Mucosa of stomach (tissue), 1 donor: ENCODE data around the gene RUFY3.
"Not testable (repeated sequence)": the region's sequence is repeated elsewhere in the genome, so short reads cannot be mapped to it uniquely, and the experiment has no call there.

ENCODE experiments used
- H3K27me3 ChIP-seq: one replicate; pipeline ENCODE4 v1.7.0; 2013; ENCODE audit warnings: mild to moderate bottlenecking, low read length; ENCODE audit not compliant: control insufficient read depth, insufficient read depth
- H3K36me3 ChIP-seq: one replicate; pipeline ENCODE4 v1.7.0; 2013; ENCODE audit warnings: low read length; ENCODE audit not compliant: control insufficient read depth, insufficient read depth
- H3K4me1 ChIP-seq: one replicate; pipeline ENCODE4 v1.7.0; 2013; ENCODE audit warnings: mild to moderate bottlenecking, low read length; ENCODE audit not compliant: control insufficient read depth, insufficient read depth
- H3K4me3 ChIP-seq: one replicate; pipeline ENCODE4 v1.7.0; 2013; ENCODE audit warnings: low read length
- H3K9ac ChIP-seq: one replicate; pipeline ENCODE4 v1.7.0; 2013; ENCODE audit warnings: mild to moderate bottlenecking, low read length, moderate library complexity
- H3K9me3 ChIP-seq: one replicate; pipeline ENCODE4 v1.7.0; 2013; ENCODE audit warnings: mild to moderate bottlenecking, low read length, moderate library complexity; ENCODE audit not compliant: control insufficient read depth
- donor health status: Pancreatic carcinoma.

Gene RUFY3, protein sequence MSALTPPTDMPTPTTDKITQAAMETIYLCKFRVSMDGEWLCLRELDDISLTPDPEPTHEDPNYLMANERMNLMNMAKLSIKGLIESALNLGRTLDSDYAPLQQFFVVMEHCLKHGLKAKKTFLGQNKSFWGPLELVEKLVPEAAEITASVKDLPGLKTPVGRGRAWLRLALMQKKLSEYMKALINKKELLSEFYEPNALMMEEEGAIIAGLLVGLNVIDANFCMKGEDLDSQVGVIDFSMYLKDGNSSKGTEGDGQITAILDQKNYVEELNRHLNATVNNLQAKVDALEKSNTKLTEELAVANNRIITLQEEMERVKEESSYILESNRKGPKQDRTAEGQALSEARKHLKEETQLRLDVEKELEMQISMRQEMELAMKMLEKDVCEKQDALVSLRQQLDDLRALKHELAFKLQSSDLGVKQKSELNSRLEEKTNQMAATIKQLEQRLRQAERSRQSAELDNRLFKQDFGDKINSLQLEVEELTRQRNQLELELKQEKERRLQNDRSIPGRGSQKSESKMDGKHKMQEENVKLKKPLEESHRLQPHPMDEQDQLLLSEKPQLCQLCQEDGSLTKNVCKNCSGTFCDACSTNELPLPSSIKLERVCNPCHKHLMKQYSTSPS

DNA sequence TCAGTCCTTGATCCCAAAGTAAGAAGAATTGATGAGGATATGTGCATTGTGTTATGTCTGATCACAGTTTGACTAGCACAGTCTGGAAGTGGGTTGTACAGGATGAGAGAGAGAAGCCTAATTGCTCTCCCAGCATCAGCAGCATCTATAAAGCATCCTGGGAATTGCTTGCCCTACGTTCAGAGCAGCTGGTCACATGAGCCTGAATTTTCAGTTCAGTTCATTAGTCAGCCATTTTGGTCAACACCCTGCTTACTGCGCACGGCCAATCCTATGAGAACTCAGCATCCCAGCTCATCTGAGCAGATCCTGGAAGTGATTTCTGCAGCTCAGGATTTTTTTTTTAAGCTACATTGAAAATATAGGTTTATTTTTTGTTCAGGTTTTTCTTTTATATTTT is at the start of gene RUFY3:
RUFY3 (plus strand) TSS at position 218 of the 400 bp plus-strand sequence. CDS start 610 bp downstream, outside the sequence.
- Histone ChIP-seq H3K9ac (peak within 1 kb of the TSS; percentile 42), H3K36me3 (no peaks in the 10 kb centered on the region), H3K27me3 (no peaks in the 10 kb centered on the region), H3K4me3 (peak within 1 kb of the TSS; percentile 10), H3K9me3 (no peaks in the 10 kb centered on the region), H3K4me1 (no peaks in the 10 kb centered on the region)

DNA sequence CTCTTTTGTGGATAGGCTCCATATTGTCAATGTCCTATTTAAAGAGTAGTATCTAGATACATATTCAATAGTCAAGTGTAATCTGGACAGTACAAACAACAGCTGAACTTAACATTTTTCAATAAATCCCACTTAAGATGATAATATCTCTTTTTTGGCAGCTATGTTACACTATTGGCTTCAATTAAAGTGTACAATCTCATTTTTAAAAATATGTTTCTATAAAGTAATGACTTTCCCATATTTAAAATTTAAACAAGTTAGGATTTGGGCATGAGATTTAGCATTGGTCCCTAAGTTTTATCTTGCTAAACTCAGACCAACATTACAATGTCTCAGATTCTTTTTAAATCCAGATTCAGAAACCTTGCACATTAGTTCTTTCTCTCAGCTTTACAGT is 47.6 kb upstream of the RUFY3 start:
- no peak overlapping the region for H3K9ac ChIP-seq
- H3K4me3 ChIP-seq: no peak overlapping the region
- H3K27me3 ChIP-seq: no peaks in the 10 kb centered on the region
- no peaks in the 10 kb centered on the region for H3K4me1 ChIP-seq
- no peaks in the 10 kb centered on the region for H3K36me3 ChIP-seq
- no peaks in the 10 kb centered on the region for H3K9me3 ChIP-seq

DNA sequence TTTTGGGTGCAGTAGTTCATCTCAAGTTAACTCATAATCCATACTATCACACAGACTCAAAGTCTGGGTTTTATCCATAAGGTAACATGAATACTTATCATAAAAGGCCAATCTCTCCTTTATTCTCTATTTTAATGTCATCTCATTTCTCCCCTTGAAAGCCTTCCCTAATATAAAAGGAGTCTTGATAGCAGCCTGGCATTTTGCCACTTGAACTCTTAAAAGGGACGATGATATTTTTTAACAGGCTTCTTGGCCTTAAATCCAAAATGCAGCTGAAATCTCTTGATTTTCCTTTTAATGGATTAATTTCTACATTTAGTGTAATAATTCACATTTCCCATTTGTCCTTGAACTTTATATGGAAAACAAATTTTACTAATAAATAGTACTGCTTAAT is 47.0 kb upstream of the RUFY3 start:
- Histone ChIP-seq H3K36me3 (no peaks in the 10 kb centered on the region), H3K4me3 (no peak overlapping the region), H3K27me3 (no peaks in the 10 kb centered on the region), H3K4me1 (no peaks in the 10 kb centered on the region), H3K9ac (no peak overlapping the region), H3K9me3 (no peaks in the 10 kb centered on the region)

DNA sequence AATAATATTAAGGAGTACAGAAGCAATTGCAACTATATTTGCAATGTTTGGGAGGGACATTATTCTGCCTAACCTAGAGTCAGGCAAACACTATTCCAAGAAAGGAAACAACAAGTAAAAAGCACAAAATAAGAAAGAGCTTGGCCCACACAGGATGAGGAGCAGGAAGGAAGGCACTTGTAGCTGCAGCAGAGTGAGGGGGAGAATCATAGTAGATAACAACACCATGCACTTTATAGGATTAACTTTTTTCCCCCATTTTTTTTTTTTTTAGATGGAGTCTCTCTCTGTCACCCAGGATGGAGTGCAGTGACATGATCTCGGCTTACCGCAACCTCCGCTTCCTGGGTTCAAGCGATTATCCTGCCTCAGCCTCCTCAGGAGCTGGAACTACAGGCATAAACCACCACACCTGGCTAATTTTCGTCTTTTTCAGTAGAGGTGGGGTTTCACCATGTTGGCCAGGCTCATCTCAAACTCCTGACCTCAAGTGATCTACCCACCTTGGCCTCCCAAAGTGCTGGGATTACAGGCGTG is 45.1 kb upstream of the RUFY3 start:
- Histone ChIP-seq H3K4me1 (no peaks in the 10 kb centered on the region), H3K36me3 (no peaks in the 10 kb centered on the region), H3K9me3 (no peaks in the 10 kb centered on the region), H3K9ac (no peak overlapping the region), H3K4me3 (no peak overlapping the region), H3K27me3 (no peaks in the 10 kb centered on the region)

DNA sequence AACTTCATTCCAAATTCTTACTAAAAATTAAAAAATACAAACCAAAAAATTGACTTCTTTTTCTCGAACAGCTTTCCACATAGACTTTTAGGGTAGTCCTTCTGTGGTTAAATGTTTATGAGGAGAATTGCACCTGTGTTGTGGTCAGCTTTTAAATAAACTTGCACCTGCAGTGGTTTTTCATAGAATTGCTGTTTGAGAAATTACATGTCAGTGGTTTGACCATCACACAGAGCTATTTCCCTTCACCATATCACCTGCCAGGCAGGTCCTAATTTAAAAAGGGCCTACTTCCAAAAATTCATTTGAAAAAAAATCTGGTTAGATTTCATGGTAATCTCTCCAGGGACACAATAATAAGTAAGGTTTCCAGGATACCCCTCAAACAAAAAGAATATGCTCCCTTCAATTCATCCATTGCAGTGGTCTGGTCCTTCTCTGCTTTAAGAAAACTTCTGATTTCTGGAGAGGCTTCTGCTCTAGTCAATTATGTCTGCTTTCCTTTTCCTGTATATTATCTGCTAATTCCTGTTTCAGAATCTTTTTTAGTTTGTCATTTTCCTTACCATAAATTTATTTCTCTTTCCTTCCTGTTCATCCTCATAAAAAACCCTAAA is 43.3 kb upstream of the RUFY3 start:
- Histone ChIP-seq H3K9ac (no peak overlapping the region), H3K4me1 (no peaks in the 10 kb centered on the region)

DNA sequence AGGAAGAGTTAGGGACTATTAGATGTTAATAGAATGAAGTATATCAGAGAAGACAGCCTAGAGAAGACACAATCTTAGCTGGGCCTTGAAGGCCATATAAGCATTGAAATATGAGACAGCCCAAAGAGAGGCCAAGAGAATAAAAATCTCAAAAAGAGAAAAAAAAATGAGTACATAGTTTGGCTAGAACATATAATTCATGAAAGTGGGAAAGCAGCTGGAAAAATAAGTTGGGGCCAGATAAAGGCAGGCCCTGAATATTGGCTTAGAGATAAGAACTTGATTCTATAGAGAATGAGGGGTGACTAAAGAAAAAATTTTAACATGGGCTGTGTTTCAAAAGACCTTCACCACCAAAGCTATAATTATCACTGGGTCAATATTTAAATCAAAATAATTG is 40.8 kb upstream of the RUFY3 start:
- Histone ChIP-seq H3K4me1 (no peaks in the 10 kb centered on the region), H3K9ac (no peak overlapping the region), H3K9me3 (no peaks in the 10 kb centered on the region), H3K4me3 (no peak overlapping the region), H3K36me3 (no peaks in the 10 kb centered on the region), H3K27me3 (no peaks in the 10 kb centered on the region)

More for the DNA sequence above, 43.3 kb upstream of the RUFY3 start:
- no peaks in the 10 kb centered on the region for H3K36me3 ChIP-seq
- H3K27me3 ChIP-seq: no peaks in the 10 kb centered on the region
- H3K9me3 ChIP-seq: no peaks in the 10 kb centered on the region
- no peak overlapping the region for H3K4me3 ChIP-seq

DNA sequence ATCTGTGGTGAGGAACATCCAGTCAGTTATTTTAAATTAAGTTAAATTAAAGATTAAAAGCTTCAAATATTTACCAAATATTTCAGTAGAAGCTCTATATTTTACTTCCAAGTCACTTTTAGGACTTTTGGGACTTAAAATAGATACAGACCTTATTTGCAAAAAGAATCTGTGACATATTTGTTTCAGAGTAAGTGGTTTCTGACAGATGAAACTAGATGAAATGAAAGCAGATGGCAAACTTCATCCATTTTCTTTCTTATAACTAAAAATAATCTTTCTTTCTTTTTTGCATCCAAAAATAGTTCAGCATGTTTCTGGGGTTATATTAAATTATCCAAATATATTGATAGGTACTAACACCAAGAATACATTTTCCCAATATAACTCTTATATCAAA is 40.1 kb upstream of the RUFY3 start:
- H3K4me1 ChIP-seq: no peaks in the 10 kb centered on the region
- no peak overlapping the region for H3K9ac ChIP-seq
- H3K27me3 ChIP-seq: no peaks in the 10 kb centered on the region
- no peaks in the 10 kb centered on the region for H3K36me3 ChIP-seq
- no peak overlapping the region for H3K4me3 ChIP-seq
- no peaks in the 10 kb centered on the region for H3K9me3 ChIP-seq

DNA sequence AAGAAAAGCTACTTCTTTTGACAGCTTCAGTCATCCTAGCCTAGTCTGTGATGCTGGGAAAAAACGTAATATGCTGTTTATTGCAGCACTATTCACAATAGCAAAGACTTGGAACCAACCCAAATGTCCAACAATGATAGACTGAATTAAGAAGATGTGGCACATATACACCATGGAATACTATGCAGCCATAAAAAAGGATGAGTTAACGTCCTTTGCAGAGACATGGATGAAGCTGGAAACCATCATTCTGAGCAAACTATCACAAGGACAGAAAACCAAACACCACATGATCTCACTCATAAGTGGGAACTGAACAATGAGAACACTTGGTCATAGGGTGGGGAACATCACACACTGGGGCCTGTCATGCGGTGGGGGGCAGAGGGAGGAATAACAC is 39.6 kb upstream of the RUFY3 start:
- H3K9me3 ChIP-seq, H3K27me3 ChIP-seq, H3K36me3 ChIP-seq, H3K9ac ChIP-seq, H3K4me3 ChIP-seq, H3K4me1 ChIP-seq: not testable (repeated sequence)

DNA sequence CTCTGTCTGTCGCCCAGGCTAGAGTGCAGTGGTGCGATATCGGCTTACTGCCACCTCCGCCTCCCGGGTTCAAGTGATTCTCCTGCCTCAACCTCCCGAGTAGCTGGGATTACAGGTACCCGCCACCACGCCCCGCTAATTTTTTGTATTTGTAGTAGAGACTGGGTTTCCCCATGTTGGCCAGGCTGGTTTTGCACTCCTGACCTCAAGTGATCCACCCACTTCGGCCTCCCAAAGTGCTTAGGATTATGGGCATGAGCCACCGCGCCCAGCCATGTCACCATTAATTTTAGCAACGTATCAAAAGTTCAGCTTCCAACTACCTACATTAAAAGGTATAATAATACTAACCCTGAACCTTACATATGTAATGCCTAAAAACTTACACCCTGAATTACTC is 34.4 kb upstream of the RUFY3 start:
- H3K4me3 ChIP-seq: peak overlapping the region; percentile 42
- H3K4me1 ChIP-seq: peaks cover 8% of the 10 kb centered on the region
- H3K9me3 ChIP-seq: no peaks in the 10 kb centered on the region
- peak overlapping the region; percentile 97 for H3K9ac ChIP-seq
- H3K36me3 ChIP-seq: no peaks in the 10 kb centered on the region
- no peaks in the 10 kb centered on the region for H3K27me3 ChIP-seq

DNA sequence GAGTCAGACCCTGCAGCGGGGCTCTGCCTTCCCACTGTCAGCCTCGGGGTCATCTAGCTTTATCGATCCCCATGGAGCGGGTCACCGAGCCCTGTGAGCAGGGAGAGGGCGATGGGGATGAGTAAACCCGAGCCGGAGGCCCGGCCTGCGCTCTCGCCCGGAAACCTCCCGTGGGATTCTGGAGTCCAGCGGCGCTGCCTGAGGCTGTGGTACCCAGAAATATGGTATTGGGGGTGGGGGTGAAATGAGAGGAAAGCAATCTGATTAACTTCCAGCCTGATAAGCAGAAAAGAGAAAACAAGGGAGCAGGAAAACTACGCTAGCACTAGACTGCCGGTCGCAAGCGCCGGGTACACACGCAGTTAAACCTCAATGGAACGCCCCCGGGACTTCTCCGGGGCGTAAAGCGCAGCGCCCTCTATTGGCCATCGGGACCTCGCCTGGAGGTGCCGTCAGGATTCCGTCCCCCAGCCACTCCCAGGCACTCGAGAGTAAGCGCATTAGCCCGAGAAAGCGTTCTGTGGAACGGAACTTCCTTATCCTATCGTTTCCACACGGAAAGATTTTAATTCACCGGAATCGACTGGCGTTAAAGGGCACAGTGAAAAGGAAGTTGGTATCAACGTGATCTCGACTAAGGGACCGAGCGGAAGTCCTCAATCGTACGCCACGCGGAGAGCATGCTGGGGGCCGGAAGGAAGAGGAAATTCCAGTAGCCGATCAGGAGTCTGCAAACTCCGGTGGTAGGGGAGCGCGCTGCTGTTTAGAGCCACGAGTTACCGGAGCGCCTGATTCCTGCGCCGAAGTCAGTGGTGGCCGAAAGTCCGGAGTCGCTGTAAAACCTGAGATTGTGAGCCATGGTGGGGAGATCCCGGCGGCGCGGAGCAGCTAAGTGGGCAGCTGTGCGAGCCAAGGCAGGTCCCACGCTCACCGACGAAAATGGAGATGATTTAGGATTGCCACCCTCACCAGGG is 33.7 kb upstream of the RUFY3 start, which contains the start of gene UTP3:
UTP3 (plus strand) TSS at position 712 of the 974 bp plus-strand sequence; CDS start at position 858, 146 bp downstream.
- Histone ChIP-seq H3K9me3 (no peaks in the 10 kb centered on the region), H3K27me3 (no peaks in the 10 kb centered on the region), H3K4me3 (peak within 1 kb of the TSS; percentile 42), H3K4me1 (peaks cover 8% of the 10 kb centered on the region), H3K9ac (peak within 1 kb of the TSS; percentile 97), H3K36me3 (no peaks in the 10 kb centered on the region)

DNA sequence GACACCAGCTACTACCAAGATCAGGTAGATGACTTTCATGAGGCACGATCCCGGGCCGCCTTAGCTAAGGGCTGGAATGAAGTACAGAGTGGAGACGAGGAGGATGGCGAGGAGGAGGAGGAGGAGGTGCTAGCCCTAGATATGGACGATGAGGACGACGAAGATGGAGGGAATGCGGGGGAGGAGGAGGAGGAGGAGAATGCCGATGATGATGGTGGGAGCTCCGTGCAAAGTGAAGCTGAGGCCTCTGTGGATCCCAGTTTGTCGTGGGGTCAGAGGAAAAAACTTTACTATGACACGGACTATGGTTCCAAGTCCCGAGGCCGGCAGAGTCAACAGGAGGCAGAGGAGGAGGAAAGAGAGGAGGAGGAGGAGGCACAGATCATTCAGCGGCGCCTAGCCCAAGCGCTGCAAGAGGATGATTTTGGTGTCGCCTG is 33.0 kb upstream of the RUFY3 start:
- Histone ChIP-seq H3K4me3 (peak overlapping the region; percentile 42), H3K9ac (peak overlapping the region; percentile 97), H3K9me3 (no peaks in the 10 kb centered on the region), H3K36me3 (no peaks in the 10 kb centered on the region), H3K4me1 (peaks cover 8% of the 10 kb centered on the region), H3K27me3 (no peaks in the 10 kb centered on the region)
